SK-N-SH (cell line): ENCODE data around the gene SCNM1. TPM values are rescaled to one million over a fixed set of nuclear protein-coding genes. Genes with fewer than 3 reads are reported as not detected.

Experiments used
- CTCF ChIA-PET: fragments of 300-600, 350-600 bp; formaldehyde crosslinking; extraction: SDS; loops from one replicate; lab custom pipeline; 2021; lab: Yijun Ruan, JAX
- POLR2A ChIA-PET: fragments of 350-600 bp; sonication (Branson Sonifier 250); formaldehyde crosslinking; extraction: SDS; loops from one replicate; lab custom pipeline; 2020; ENCODE audit warnings: antibody characterized with exemption, inconsistent platforms; lab: Yijun Ruan, JAX
- DNase-seq: peaks from one replicate; pipeline ENCODE4 v3.0.0; 2012
- H2AFZ ChIP-seq: fragments of 200-600 bp; sonication (generic); 2 replicates; pipeline ENCODE4 v1.8.1; 2016; ENCODE audit warnings: antibody characterized with exemption, mild to moderate bottlenecking, low read depth
- H3F3A ChIP-seq: fragments of 200-600 bp; sonication (generic); replicated peaks from 2 replicates; pipeline ENCODE3; 2016; ENCODE audit warnings: antibody characterized with exemption, mild to moderate bottlenecking; ENCODE audit not compliant: insufficient read depth
- H3K27ac ChIP-seq, 2 experiments: fragments of 200-500 bp in 1 of 2; fragments of 200-600 bp in 1 of 2; sonication (Bioruptor generic) in 1 of 2; sonication (generic), shearing (Covaris generic) in 1 of 2; 2 replicates each; pipeline versions ENCODE4 v1.5.1 to v1.6.1; 2014 to 2016; ENCODE audit warnings: low read depth in 2 of 2, inconsistent platforms in 1 of 2, low read length in 1 of 2, mild to moderate bottlenecking in 1 of 2, mixed read lengths in 1 of 2
- H3K27me3 ChIP-seq: fragments of 200-600 bp; sonication (generic), shearing (Covaris generic); 2 replicates; pipeline ENCODE4 v1.6.1; 2016; ENCODE audit warnings: mixed run types; ENCODE audit not compliant: insufficient read depth
- H3K36me3 ChIP-seq, 2 experiments: fragments of 200-500 bp in 1 of 2; fragments of 200-600 bp in 1 of 2; sonication (Bioruptor generic) in 1 of 2; sonication (generic) in 1 of 2; replicated peaks in 1 of 2; 2 replicates each; pipeline versions ENCODE3 to v1.5.1; 2014 to 2016; ENCODE audit warnings: low read length in 1 of 2, mild to moderate bottlenecking in 1 of 2; ENCODE audit not compliant: insufficient read depth in 2 of 2, control insufficient read depth in 1 of 2
- H3K4me1 ChIP-seq, 2 experiments: fragments of 200-500 bp in 1 of 2; fragments of 200-600 bp in 1 of 2; sonication (Bioruptor generic) in 1 of 2; sonication (generic), shearing (Covaris generic) in 1 of 2; 2 replicates each; pipeline versions ENCODE4 v1.5.1 to v1.6.1; 2014 to 2016; ENCODE audit warnings: low read depth in 1 of 2, low read length in 1 of 2, mixed run types in 1 of 2; ENCODE audit not compliant: insufficient read depth in 2 of 2, control insufficient read depth in 1 of 2
- H3K4me2 ChIP-seq: fragments of 200-600 bp; sonication (generic), shearing (Covaris generic); 2 replicates; pipeline ENCODE4 v1.6.1; 2017; ENCODE audit warnings: mixed run types
- H3K4me3 ChIP-seq, 2 experiments: fragments of 200-500 bp in 1 of 2; fragments of 200-600 bp in 1 of 2; sonication (Bioruptor generic) in 1 of 2; sonication (generic), shearing (Covaris generic) in 1 of 2; 2 replicates each; pipeline versions ENCODE4 v1.5.1 to v1.8.1; 2014 to 2016; ENCODE audit warnings: low read depth in 2 of 2, inconsistent platforms in 1 of 2, low read length in 1 of 2, mild to moderate bottlenecking in 1 of 2, mixed read lengths in 1 of 2, moderate library complexity in 1 of 2
- H3K79me2 ChIP-seq: fragments of 200-600 bp; sonication (generic); 2 replicates; pipeline ENCODE4 v1.8.1; 2017; ENCODE audit warnings: mild to moderate bottlenecking; ENCODE audit not compliant: insufficient read depth
- H3K9ac ChIP-seq: fragments of 200-600 bp; sonication (generic); 2 replicates; pipeline ENCODE4 v1.6.1; 2017; ENCODE audit warnings: mixed run types
- H3K9me2 ChIP-seq: fragments of 200-600 bp; sonication (generic); 2 replicates; pipeline ENCODE4 v1.6.1; 2017; ENCODE audit warnings: mixed run types
- H3K9me3 ChIP-seq: fragments of 200-600 bp; sonication (generic); 2 replicates; pipeline ENCODE4 v1.6.1; 2017; ENCODE audit warnings: mixed run types, mild to moderate bottlenecking, moderate library complexity
- H4K20me1 ChIP-seq: fragments of 200-600 bp; sonication (generic); 2 replicates; pipeline ENCODE4 v1.6.1; 2017; ENCODE audit warnings: mild to moderate bottlenecking, mixed run types; ENCODE audit not compliant: insufficient read depth
- EP300 ChIP-seq, 2 experiments: IDR thresholded peaks; 2 replicates each; pipeline versions ENCODE4 v1.4.0 to v1.6.1; 2012; ENCODE audit warnings: borderline replicate concordance in 1 of 2, low read depth in 1 of 2, low read length in 1 of 2
- EZH2phosphoT487 ChIP-seq: fragments of 200-600 bp; sonication (generic); IDR thresholded peaks from 2 replicates; pipeline ENCODE4 v1.6.1; 2017; ENCODE audit warnings: low read depth, mixed run types, mild to moderate bottlenecking, antibody characterized with exemption, moderate library complexity, borderline replicate concordance
- FOSL2 ChIP-seq: IDR thresholded peaks from 2 replicates; pipeline ENCODE4 v1.4.0; 2012; ENCODE audit warnings: low read depth, mild to moderate bottlenecking, moderate library complexity, borderline replicate concordance
- FOXM1 ChIP-seq: IDR thresholded peaks from 2 replicates; pipeline ENCODE4 v1.4.0; 2012; ENCODE audit warnings: low read depth, mild to moderate bottlenecking
- GABPA ChIP-seq: IDR thresholded peaks from 2 replicates; pipeline ENCODE4 v1.4.0; 2012; ENCODE audit warnings: low read depth, mild to moderate bottlenecking
- GATA2 ChIP-seq: sonication (generic); formaldehyde crosslinking; IDR thresholded peaks from 2 replicates; pipeline ENCODE4 v1.5.0; 2020; ENCODE audit warnings: mild to moderate bottlenecking, missing genetic modification reagents
- JUND ChIP-seq: IDR thresholded peaks from 2 replicates; pipeline ENCODE4 v1.4.0; 2012
- MXI1 ChIP-seq: IDR thresholded peaks from 2 replicates; pipeline ENCODE4 v1.6.1; 2012; ENCODE audit warnings: mild to moderate bottlenecking, low read depth, low read length, improper control_type of control experiment
- NFIC ChIP-seq: IDR thresholded peaks from 2 replicates; pipeline ENCODE4 v1.4.0; 2012; ENCODE audit warnings: borderline replicate concordance
- NRF1 ChIP-seq: IDR thresholded peaks from 2 replicates; pipeline ENCODE4 v1.6.1; 2012; ENCODE audit warnings: low read depth, mild to moderate bottlenecking, low read length
- POLR2AphosphoS5 ChIP-seq: IDR thresholded peaks from 2 replicates; pipeline ENCODE4 v1.6.1; 2012; ENCODE audit warnings: low read depth, low read length
- RCOR1 ChIP-seq: fragments of 150-350 bp; IDR thresholded peaks from 2 replicates; pipeline ENCODE4 v1.6.1; 2017; ENCODE audit warnings: antibody characterized with exemption, low read length
- TCF12 ChIP-seq: IDR thresholded peaks from 2 replicates; pipeline ENCODE4 v1.4.0; 2012
- WGBS: methylation state at CpG from one replicate; pipeline ENCODE4 v1.1.6; 2017; ENCODE audit warnings: low lambda C conversion rate; 5-methylcytosine and 5-hydroxymethylcytosine counted together
- polyA plus RNA-seq, 3 experiments: library from polyadenylated mRNA; depleted of rRNA; stranded (reverse); fragments of >200 nt; gene quantifications; 2 replicates each; pipeline ENCODE4 v1.2.3, GENCODE V29; 2012
- TF ChIP-seq, protein P1 (sequence below): IDR thresholded peaks from 2 replicates; pipeline ENCODE4 v1.6.1; 2012; ENCODE audit warnings: mild to moderate bottlenecking, low read depth, low read length, moderate library complexity
- TF ChIP-seq, protein P2 (sequence below): IDR thresholded peaks from 2 replicates; pipeline ENCODE4 v1.4.0; 2012; ENCODE audit warnings: low read depth, borderline replicate concordance

The SCNM1 gene
- polyA plus RNA-seq, 1 of the 3 experiments (the other 2 are of a cell fraction): 27.8 TPM

DNA sequence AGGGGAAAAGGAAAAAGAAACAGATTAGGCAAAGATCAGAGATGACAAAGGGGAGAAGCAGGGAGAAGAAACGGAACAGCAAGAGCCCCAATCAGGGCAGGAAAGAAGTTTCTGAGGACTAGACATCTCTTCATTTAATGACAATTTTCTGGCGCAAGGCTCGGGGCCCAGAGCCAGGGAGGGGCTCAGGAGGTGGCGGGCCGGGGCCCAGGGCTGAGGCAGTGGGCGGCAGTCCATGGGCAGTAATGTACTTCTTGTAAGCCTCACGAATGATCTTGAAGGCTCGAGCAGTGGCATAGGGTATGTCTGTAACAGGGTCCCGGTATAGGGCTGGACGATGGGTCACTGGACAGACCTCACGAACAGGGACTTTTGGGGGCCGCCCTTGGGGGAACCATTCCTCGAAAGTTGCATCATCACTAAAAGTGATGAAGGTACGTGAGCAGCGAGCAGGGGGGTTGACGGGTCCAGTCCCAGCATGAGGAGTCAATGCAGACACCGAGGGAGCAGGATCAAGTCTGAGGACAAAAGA is 10.6 kb downstream of the SCNM1 start:
- 93% methylated on average over 16 of the region's 17 CpGs for WGBS
- DNase-seq: no peak
- H3K9me3 ChIP-seq: no peaks in the 10 kb centered on the region
- H2AFZ ChIP-seq: no peak overlapping the region
- H3K27me3 ChIP-seq: no peaks in the 10 kb centered on the region
- no peaks in the 10 kb centered on the region for H4K20me1 ChIP-seq
- H3K79me2 ChIP-seq: no peaks in the 10 kb centered on the region
- no peak overlapping the region for H3K4me3 ChIP-seq
- ChIA-PET CTCF (interaction anchor here (1.0 to 3.1 kb wide), 7 partner anchors 9 to 76 kb away, joined by 3 to 21 read pairs (median 4); partner anchors contain the start of genes LYSMD1, SCNM1 and VPS72), POLR2A (interaction anchor here (1.4 kb wide), 1 partner anchor 13 kb away, joined by 8 read pairs; the partner anchor contains the start of gene VPS72)
- H3F3A ChIP-seq: peaks cover 13% of the 10 kb centered on the region
- H3K4me2 ChIP-seq: no peak overlapping the region
- peaks cover 26 to 46% of the 10 kb centered on the region in 2 experiments for H3K36me3 ChIP-seq
- H3K27ac ChIP-seq: no peak overlapping the region
- H3K9ac ChIP-seq: no peak overlapping the region
- no peaks in the 10 kb centered on the region for H3K4me1 ChIP-seq
- no peaks in the 10 kb centered on the region for H3K9me2 ChIP-seq
- TF ChIP-seq JUND (no peak), EZH2phosphoT487 (no peak), TCF12 (no peak), FOXM1 (no peak), GATA2 (CRISPR knock-in tag) (no peak), RCOR1 (no peak), EP300 (IDR thresholded peaks at IDR 0.05; ENCODE audit: borderline replicate concordance in 1 of 2, low read depth in 1 of 2, low read length in 1 of 2) (no peak), GABPA (no peak), NRF1 (no peak), FOSL2 (no peak), NFIC (no peak), POLR2AphosphoS5 (no peak), MXI1 (no peak)
- TF ChIP-seq, protein P1, sequence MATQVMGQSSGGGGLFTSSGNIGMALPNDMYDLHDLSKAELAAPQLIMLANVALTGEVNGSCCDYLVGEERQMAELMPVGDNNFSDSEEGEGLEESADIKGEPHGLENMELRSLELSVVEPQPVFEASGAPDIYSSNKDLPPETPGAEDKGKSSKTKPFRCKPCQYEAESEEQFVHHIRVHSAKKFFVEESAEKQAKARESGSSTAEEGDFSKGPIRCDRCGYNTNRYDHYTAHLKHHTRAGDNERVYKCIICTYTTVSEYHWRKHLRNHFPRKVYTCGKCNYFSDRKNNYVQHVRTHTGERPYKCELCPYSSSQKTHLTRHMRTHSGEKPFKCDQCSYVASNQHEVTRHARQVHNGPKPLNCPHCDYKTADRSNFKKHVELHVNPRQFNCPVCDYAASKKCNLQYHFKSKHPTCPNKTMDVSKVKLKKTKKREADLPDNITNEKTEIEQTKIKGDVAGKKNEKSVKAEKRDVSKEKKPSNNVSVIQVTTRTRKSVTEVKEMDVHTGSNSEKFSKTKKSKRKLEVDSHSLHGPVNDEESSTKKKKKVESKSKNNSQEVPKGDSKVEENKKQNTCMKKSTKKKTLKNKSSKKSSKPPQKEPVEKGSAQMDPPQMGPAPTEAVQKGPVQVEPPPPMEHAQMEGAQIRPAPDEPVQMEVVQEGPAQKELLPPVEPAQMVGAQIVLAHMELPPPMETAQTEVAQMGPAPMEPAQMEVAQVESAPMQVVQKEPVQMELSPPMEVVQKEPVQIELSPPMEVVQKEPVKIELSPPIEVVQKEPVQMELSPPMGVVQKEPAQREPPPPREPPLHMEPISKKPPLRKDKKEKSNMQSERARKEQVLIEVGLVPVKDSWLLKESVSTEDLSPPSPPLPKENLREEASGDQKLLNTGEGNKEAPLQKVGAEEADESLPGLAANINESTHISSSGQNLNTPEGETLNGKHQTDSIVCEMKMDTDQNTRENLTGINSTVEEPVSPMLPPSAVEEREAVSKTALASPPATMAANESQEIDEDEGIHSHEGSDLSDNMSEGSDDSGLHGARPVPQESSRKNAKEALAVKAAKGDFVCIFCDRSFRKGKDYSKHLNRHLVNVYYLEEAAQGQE: no peak
- TF ChIP-seq, protein P2, sequence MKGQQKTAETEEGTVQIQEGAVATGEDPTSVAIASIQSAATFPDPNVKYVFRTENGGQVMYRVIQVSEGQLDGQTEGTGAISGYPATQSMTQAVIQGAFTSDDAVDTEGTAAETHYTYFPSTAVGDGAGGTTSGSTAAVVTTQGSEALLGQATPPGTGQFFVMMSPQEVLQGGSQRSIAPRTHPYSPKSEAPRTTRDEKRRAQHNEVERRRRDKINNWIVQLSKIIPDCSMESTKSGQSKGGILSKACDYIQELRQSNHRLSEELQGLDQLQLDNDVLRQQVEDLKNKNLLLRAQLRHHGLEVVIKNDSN: no peak
